HepG2 (cell line): Measurements from ENCODE around the gene CPED1.
"Not testable (repeated sequence)": the region's sequence is repeated elsewhere in the genome, so short reads cannot be mapped to it uniquely, and the experiment has no call there.

Source experiments
- JUN ChIP-seq: sonication (generic); formaldehyde crosslinking; IDR thresholded peaks from 2 replicates; pipeline ENCODE4 v1.4.0; 2020; ENCODE audit warnings: mild to moderate bottlenecking, missing genetic modification reagents
- KAT8 ChIP-seq: IDR thresholded peaks from 2 replicates; pipeline ENCODE4 v1.6.1; 2016; ENCODE audit warnings: missing genetic modification reagents, missing compliant biosample characterization
- NFE2L2 ChIP-seq: fragments of 150-350 bp; IDR thresholded peaks from 2 replicates; pipeline ENCODE4 v1.6.1; 2014; ENCODE audit warnings: low read length
- PLRG1 ChIP-seq: fragments of 450-650 bp; conservative IDR thresholded peaks from 2 replicates; pipeline ENCODE4 v1.6.1; 2016
- POLR2G ChIP-seq: fragments of 200-400 bp; formaldehyde crosslinking; IDR thresholded peaks from 2 replicates; pipeline ENCODE4 v1.6.1; 2018; ENCODE audit warnings: mild to moderate bottlenecking, low read depth, low read length, moderate library complexity
- RAD51 ChIP-seq: fragments of 450-650 bp; IDR thresholded peaks from 2 replicates; pipeline ENCODE4 v1.6.1; 2016; ENCODE audit warnings: borderline replicate concordance
- RFX5 ChIP-seq: IDR thresholded peaks from 2 replicates; pipeline ENCODE4 v1.6.1; 2011; ENCODE audit warnings: low read depth, low read length, improper control_type of control experiment
- SMARCE1 ChIP-seq: fragments of 450-650 bp; IDR thresholded peaks from 2 replicates; pipeline ENCODE4 v1.6.1; 2017; ENCODE audit warnings: borderline replicate concordance
- SRF ChIP-seq: IDR thresholded peaks from 2 replicates; pipeline ENCODE4 v1.6.1; 2011; ENCODE audit warnings: mild to moderate bottlenecking, low read depth, low read length, moderate library complexity
- SRSF1 ChIP-seq: fragments of 200-400 bp; formaldehyde crosslinking; optimal IDR thresholded peaks from 2 replicates; pipeline ENCODE3; 2017; ENCODE audit warnings: mild to moderate bottlenecking, low read depth, low read length, moderate library complexity
- TAF1 ChIP-seq: sonication (generic); formaldehyde crosslinking; IDR thresholded peaks from 2 replicates; pipeline ENCODE4 v1.4.0; 2020; ENCODE audit warnings: missing genetic modification reagents
- ZNF138 ChIP-seq: sonication (generic); formaldehyde crosslinking; IDR thresholded peaks from 2 replicates; pipeline ENCODE4 v1.5.0; 2020; ENCODE audit warnings: mild to moderate bottlenecking, low read depth, missing genetic modification reagents
- ZNF792 ChIP-seq: IDR thresholded peaks from 2 replicates; pipeline ENCODE4 v1.6.1; 2016
- TF ChIP-seq, protein P1 (sequence below): sonication (generic); formaldehyde crosslinking; IDR thresholded peaks from 2 replicates; pipeline ENCODE4 v1.5.0; 2020; ENCODE audit warnings: mild to moderate bottlenecking, missing genetic modification reagents, moderate library complexity

DNA sequence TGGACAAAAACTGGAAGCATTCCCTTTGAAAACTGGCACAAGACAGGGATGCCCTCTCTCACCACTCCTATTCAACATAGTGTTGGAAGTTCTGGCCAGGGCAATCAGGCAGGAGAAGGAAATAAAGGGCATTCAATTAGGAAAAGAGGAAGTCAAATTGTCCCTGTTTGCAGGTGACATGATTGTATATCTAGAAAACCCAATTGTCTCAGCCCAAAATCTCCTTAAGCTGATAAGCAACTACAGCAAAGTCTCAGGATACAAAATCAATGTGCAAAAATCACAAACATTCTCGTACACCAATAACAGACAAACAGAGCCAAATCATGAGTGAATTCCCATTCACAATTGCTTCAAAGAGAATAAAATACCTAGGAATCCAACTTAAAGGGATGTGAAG is 262.9 kb downstream of the CPED1 start:
- TF ChIP-seq JUN; POLR2G; ZNF792 (CRISPR knock-in tag); TAF1; RAD51; KAT8 (CRISPR knock-in tag); SRSF1; RFX5; NFE2L2; ZNF138 (CRISPR knock-in tag); SRF; SMARCE1; PLRG1: not testable (repeated sequence)
- TF ChIP-seq, protein P1, sequence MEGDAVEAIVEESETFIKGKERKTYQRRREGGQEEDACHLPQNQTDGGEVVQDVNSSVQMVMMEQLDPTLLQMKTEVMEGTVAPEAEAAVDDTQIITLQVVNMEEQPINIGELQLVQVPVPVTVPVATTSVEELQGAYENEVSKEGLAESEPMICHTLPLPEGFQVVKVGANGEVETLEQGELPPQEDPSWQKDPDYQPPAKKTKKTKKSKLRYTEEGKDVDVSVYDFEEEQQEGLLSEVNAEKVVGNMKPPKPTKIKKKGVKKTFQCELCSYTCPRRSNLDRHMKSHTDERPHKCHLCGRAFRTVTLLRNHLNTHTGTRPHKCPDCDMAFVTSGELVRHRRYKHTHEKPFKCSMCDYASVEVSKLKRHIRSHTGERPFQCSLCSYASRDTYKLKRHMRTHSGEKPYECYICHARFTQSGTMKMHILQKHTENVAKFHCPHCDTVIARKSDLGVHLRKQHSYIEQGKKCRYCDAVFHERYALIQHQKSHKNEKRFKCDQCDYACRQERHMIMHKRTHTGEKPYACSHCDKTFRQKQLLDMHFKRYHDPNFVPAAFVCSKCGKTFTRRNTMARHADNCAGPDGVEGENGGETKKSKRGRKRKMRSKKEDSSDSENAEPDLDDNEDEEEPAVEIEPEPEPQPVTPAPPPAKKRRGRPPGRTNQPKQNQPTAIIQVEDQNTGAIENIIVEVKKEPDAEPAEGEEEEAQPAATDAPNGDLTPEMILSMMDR (CRISPR knock-in tag), result not testable (repeated sequence)
